HG02571 (cell line): ENCODE data around the gene TTLL13.
"Not testable (repeated sequence)": the region's sequence is repeated elsewhere in the genome, so short reads cannot be mapped to it uniquely, and the experiment has no call there.

Experiments
- ATAC-seq: cut with Tn5 transposase; IDR thresholded peaks from one replicate; pipeline ENCODE4 v1.9.1; 2021; ENCODE audit warnings: mild to moderate bottlenecking, moderate library complexity; ENCODE audit not compliant: unreplicated experiment

Gene TTLL13

GRCh38 chr15:90271459-90272166, 22.3 kb downstream of the TTLL13 start:
- no peak for ATAC-seq

DNA sequence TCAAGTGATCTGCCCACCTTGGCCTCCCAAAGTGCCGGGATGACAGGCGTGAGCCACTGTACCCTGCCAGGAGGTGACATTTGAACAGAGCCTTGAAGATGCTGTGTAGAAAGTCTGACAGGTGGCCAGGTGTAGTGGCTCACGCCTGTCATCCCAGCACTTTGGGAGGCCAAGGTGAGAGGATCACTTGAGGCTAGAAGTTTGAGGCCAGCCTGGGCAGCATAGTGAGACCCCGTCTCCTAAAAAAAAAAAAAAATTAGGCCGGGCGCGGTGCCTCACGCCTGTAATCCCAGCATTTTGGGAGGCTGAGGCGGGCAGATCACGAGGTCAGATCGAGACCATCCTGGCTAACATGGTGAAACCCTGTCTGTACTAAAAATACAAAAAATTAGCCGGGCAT, 29.1 kb downstream of the TTLL13 start:
- not testable (repeated sequence) for ATAC-seq

DNA sequence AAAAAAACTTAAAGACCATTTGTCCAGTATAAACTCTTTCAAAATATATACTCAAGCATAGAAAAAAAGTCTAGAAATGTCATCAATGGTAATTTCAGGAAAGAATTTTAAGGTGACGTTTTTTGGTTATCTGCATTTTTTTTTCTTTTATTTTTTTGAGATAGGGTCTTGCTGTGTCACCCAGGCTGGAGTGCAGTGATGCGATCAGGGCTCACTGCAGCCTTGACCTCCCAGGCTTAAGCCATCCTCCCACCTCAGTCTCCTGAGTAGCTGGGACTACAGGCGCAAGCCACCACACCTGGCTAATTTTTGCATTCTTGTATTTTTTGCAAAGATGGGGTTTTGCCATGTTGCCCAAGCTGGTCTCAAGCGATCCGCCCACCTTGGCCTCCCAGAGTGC, 31.4 kb downstream of the TTLL13 start:
- not testable (repeated sequence) for ATAC-seq

DNA sequence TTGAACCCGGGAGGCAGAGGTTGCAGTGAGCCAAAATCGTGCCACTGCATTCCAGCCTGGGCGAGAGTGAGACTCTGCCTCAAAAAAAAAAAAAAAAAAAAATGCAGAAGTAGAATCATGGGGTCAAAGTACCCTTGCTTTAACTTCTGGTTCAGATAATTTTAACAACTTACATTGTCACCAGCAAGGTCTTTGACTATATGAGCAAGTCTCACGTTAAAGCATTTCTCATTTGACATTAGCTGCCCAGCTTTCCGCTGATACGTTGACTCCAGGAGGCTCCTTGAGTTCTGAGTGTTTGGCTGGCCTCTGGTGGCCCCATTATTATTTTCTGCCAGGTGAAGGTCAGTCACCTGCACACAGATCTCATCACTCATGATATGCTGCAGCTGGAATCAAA, 32.3 kb downstream of the TTLL13 start:
- not testable (repeated sequence) for ATAC-seq

- ATAC-seq: no peak
Observed at GRCh38 chr15:90286678-90287077, 37.3 kb downstream of the TTLL13 start.

GRCh38 chr15:90287101-90287500, 37.7 kb downstream of the TTLL13 start:
- ATAC-seq: no peak

- ATAC-seq: no peak
Observed at GRCh38 chr15:90287946-90288345, 38.6 kb downstream of the TTLL13 start.

DNA sequence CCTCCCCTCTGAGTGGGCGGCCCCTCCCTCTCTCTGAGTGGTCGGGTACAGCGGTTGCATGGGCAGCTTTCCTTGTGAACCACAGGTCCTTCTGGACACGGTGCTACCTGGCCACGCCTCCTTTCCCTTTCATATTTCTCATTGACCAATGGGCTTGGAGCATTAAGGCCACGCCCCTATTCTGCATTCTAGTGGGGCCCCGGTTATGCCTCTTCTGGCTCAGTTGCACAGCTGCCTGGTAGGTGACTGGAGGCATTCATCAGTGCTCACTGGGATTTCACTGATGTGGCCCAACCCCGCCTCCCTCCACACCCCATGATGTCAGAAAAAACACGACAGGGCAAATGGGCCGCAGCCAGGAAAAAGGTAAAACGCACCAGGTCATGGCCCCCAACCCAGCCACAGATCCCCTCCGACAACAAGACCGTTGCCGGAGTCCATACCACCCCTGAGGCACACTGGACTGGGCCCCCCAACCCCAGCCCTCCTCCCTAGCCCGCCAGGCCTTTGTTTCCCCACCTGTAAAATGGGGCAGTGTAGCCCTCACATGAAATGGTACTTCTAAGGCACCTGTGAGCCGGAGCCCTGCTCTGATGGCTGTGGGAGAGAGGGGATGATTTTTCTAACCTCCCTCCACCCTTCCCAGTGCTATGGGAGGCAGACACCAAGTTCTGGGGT, 42.5 kb downstream of the TTLL13 start:
- no peak for ATAC-seq

- not testable (repeated sequence) for ATAC-seq
Observed at GRCh38 chr15:90293040-90293810, 43.9 kb downstream of the TTLL13 start.

GRCh38 chr15:90294159-90294558, 44.8 kb downstream of the TTLL13 start:
- no peak for ATAC-seq

- ATAC-seq: no peak
Observed at GRCh38 chr15:90294601-90295269, 45.4 kb downstream of the TTLL13 start.

- ATAC-seq: no peak
Observed at GRCh38 chr15:90295270-90295648, 45.9 kb downstream of the TTLL13 start.

- not testable (repeated sequence) for ATAC-seq
Observed at GRCh38 chr15:90296316-90296884, 47.0 kb downstream of the TTLL13 start.

DNA sequence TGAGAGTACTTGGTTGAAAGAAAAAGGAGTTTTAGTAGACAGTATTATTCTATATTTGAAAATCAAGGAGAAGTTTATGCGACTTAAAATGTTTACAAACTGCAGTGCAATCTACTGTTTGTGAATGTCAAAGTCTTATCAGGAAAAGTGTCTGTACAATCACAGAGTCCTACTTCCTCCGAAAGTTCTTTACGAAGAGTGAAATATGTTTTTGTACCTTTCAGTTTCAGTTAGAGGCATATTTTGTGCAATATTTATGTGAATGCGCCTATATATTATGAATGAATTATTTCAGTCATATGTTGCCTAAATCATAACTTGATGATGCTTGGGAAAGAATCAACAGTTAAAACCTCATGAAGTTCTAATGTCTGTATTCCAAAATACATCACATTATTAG, 47.7 kb downstream of the TTLL13 start:
- ATAC-seq: no peak

GRCh38 chr15:90300541-90300940, 51.2 kb downstream of the TTLL13 start:
- no peak for ATAC-seq

GRCh38 chr15:90300988-90301706, 51.8 kb downstream of the TTLL13 start:
- no peak for ATAC-seq

DNA sequence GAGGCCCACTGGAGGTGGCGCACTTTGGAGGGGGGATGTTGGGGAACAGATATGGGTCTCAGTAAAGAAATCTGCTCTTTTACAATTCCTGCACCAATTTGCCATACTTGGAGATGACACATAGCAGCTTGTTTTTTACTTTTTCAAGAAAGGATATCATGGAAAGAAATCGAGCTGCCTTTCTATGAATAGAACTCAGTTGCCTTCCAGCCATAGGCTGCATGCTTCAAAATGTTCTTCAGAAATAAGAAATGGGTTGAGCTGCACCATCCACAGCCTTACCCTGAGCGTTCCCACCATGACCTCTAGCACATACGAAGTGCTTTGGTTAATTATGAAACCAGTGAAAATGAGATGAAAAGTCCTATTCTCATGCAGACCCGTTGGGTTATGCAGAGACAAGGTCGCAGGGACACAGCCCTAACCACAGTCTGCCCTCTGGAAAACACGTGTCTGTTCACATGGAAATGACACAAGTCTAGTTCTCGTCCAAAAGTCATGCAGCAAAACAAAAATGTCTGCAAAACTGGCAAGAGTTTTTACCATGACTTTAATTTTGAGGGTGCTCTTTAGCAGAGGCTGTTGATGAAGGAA, 52.4 kb downstream of the TTLL13 start:
- ATAC-seq: no peak

DNA sequence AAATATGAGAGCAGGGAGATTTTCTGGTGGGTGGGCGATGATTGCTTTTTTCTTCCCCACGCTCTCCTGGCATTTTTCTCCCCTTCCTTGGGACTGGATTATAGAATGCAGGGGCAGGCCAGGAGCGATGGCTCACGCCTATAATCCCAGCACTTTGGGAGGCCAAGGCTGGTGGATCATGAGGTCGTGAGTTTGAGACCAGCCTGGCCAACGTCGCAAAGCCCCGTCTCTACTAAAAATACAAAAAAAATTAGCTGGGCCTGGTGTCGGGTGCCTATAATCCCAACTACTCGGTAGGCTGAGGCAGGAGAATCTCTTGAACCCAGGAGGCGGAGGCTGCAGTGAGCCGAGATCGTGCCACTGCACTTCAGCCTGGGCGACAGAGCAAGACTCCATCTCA, 56.0 kb downstream of the TTLL13 start:
- ATAC-seq: not testable (repeated sequence)

DNA sequence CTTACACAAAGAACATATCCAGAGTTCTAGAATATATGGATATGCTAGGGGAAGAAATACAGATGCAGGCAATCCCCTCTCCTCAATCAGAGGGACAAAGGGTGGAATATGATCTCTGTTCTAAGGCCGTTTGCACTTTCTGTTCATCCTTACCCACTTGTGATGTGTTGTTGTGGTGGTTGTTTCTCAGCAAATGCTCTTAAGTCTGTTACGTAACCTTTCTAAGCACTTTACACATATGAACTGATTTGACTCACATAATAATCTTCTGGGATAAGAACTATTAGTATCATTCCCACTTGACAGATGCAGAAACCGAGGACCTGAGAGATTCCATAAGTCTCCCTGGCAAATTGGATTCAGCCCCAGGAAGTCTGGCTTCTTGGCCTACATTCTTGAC, 56.6 kb downstream of the TTLL13 start:
- no peak for ATAC-seq

- ATAC-seq: peak; percentile 72
Observed at GRCh38 chr15:90306560-90306959, 57.2 kb downstream of the TTLL13 start.
